ENCODE data around the gene WDTC1.

WDTC1 gene

GRCh38 chr1:27356619-27357280, 122.3 kb downstream of the WDTC1 start:
- H3K4me1 ChIP-seq = no peaks in the 10 kb centered on the region
- no peak for TF ChIP-seq CTCF (IDR thresholded peaks at IDR 0.05)
- no peak overlapping the region for H3K27ac ChIP-seq
- no peaks in the 10 kb centered on the region for H3K27me3 ChIP-seq (ENCODE audit: control insufficient read depth, insufficient read depth, low read length)
- H2AFZ ChIP-seq = no peak overlapping the region
- H3K9me3 ChIP-seq (ENCODE audit: control insufficient read depth, low read length) = no peaks in the 10 kb centered on the region
- H3K4me2 ChIP-seq (ENCODE audit: low read length) = peak overlapping the region; percentile 56
- H3K79me2 ChIP-seq = no peaks in the 10 kb centered on the region
- peak overlapping the region; percentile 34 for H3K4me3 ChIP-seq (ENCODE audit: low read depth, low read length)
- no peak overlapping the region for H3K9ac ChIP-seq
- no peaks in the 10 kb centered on the region for H3K36me3 ChIP-seq (ENCODE audit: control insufficient read depth, insufficient read depth, low read length)

GRCh38 chr1:27357281-27358037, 123.0 kb downstream of the WDTC1 start:
- no peaks in the 10 kb centered on the region for H3K36me3 ChIP-seq (ENCODE audit: control insufficient read depth, insufficient read depth, low read length)
- H3K27me3 ChIP-seq (ENCODE audit: control insufficient read depth, insufficient read depth, low read length) = no peaks in the 10 kb centered on the region
- H3K27ac ChIP-seq = no peak overlapping the region
- peak overlapping the region; percentile 34 for H3K4me3 ChIP-seq (ENCODE audit: low read depth, low read length)
- peak; percentile 58 for TF ChIP-seq CTCF (IDR thresholded peaks at IDR 0.05)
- no peak overlapping the region for H3K9ac ChIP-seq
- H3K79me2 ChIP-seq = no peaks in the 10 kb centered on the region
- no peaks in the 10 kb centered on the region for H3K9me3 ChIP-seq (ENCODE audit: control insufficient read depth, low read length)
- H3K4me1 ChIP-seq = no peaks in the 10 kb centered on the region
- H2AFZ ChIP-seq = no peak overlapping the region
- peak overlapping the region; percentile 56 for H3K4me2 ChIP-seq (ENCODE audit: low read length)

All from parathyroid adenoma (tissue), 2 donors.